Stimulated activated naive CD8-positive, alpha-beta T cell treated with anti-CD3 and anti-CD28 coated beads, Interleukin-15, amount 100 ng/mL, for 72 hours (primary cell): Measurements from ENCODE around the gene GAB4.
"Not testable (repeated sequence)": the region's sequence is repeated elsewhere in the genome, so short reads cannot be mapped to it uniquely, and the experiment has no call there.

ENCODE experiments used
- ATAC-seq: fragments of 150-1000 bp; cut with Tn5 transposase; 2 replicates; pipeline ENCODE4 v1.10.0; 2021; ENCODE audit warnings: mild to moderate bottlenecking, moderate library complexity
- DNase-seq, 2 donors: peaks; one replicate each; pipeline ENCODE4 v3.0.0; 2021 to 2022
- H3K27ac Mint-ChIP-seq, 2 donors: one replicate each; pipeline ENCODE4 v1.8.0; 2022; ENCODE audit warnings: mild to moderate bottlenecking in 2 of 2, mixed read lengths in 2 of 2, moderate library complexity in 2 of 2
- H3K27me3 Mint-ChIP-seq: one replicate; pipeline ENCODE4 v1.8.0; 2022; ENCODE audit warnings: mixed read lengths
- H3K4me1 Mint-ChIP-seq: one replicate; pipeline ENCODE4 v1.8.0; 2022; ENCODE audit warnings: mild to moderate bottlenecking, mixed read lengths
- H3K4me3 Mint-ChIP-seq, 2 donors: one replicate each; pipeline ENCODE4 v1.8.0; 2022; ENCODE audit warnings: mild to moderate bottlenecking in 2 of 2, mixed read lengths in 2 of 2, moderate library complexity in 1 of 2
- H3K9me3 Mint-ChIP-seq, 2 donors: one replicate each; pipeline ENCODE4 v1.8.0; 2022; ENCODE audit warnings: mixed read lengths in 2 of 2

GAB4 gene

DNA sequence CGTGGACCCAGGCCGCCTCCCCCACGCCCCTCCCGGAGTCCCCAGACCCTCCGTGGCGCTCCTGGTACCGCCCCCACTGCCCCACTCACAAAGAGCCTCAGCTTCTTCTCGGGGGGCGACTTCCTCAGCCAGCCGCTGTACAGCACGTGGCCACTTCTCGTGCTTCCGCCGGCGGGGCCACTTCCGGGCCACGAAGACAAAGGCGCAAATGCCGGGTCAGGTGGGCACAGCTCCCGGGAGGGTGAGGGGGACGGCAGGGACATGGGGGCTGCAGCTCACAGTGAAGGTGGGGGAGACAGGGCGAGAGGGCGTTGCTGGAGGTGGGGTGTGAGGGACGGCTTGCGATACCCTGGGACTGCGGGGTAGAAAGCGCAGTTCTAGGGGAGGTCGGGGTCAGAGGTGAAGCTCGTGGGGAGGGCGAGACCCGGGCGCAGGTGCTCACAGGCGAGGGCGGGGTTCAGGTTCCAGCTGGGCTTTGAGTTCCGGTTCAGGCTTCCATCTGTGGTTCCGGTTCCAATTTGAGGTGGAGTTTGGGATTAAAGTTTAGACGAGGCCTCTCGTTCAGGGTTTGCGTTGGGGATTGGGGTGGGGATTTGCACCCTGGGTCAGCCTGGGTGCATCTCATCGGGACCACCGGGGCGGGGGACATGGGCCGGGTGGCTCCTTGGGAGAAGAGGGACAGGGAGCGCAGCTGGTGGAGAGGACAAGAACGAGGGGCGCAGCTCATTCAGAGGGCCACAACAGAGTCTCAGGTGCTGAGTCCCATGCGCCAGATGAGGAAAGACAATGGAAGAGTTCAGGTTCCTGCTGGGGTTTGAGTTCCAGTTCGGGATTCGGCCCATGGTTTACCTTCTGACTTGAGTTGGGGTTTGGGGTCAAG, at the start of gene GAB4:
TSS of gene GAB4 (minus strand) at position 371 of the 880 bp plus-strand sequence. CDS start at position 263, 108 bp downstream.
- ATAC-seq (peak; percentile 42), DNase-seq (no peak)
- no peaks in the 10 kb centered on the region for H3K4me1 Mint-ChIP-seq
- H3K27me3 Mint-ChIP-seq: peaks cover 42% of the 10 kb centered on the region
- H3K27ac Mint-ChIP-seq: peak within 1 kb of the TSS in 1 of 2 donors; percentile 42
- peak within 1 kb of the TSS in 1 of 2 donors; percentile 32 for H3K4me3 Mint-ChIP-seq
- H3K9me3 Mint-ChIP-seq: peaks cover 25 to 28% of the 10 kb centered on the region in 2 donors

GRCh38 chr22:17056807-17057206, 48.8 kb upstream of the GAB4 start:
- Mint-ChIP-seq H3K4me3 (no peak overlapping the region), H3K27ac (peak overlapping the region; percentile 79 to 81), H3K4me1 (no peaks in the 10 kb centered on the region), H3K9me3 (no peaks in the 10 kb centered on the region), H3K27me3 (peaks cover 4% of the 10 kb centered on the region)
- ATAC-seq: no peak
- DNase-seq: no peak

DNA sequence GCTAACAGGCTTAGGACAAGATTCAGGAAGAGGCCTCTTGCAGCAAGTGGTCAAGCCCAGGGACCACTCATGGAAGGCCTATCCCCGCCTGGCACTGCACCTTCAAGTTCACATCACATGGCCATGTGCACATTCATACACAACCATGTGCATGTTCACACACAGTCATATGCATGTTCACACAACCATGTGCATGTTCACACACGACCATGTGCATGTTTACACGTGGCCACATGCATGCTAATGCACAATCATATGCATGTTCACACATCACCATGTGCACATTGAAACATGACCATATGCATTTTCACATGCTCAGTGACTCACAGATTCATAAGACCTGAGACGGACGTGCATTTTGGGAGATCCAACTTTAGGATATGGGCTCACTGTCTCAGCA, 48.0 kb upstream of the GAB4 start:
- Mint-ChIP-seq H3K4me1 (no peaks in the 10 kb centered on the region), H3K4me3 (no peak overlapping the region), H3K27me3 (no peaks in the 10 kb centered on the region), H3K9me3 (no peaks in the 10 kb centered on the region), H3K27ac (no peak overlapping the region)
- no peak for ATAC-seq
- no peak for DNase-seq

DNA sequence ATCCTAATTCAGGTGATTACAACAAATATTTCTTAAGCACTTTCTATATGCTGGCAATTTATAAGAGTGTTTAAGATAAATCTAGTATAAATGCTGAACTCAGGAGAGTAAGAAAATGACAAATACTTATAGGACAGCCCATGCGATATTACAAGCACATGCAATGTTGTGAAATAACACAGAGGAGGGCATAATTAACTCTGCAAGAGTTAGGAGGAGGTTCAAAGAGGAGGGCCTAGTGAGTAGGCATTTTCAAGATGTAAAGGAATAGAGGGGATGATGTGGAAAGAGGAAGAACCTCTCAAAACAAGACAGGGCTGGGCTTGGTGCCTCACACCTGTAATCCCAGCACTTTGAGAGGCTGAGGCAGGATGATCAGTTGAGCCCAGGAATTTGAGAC, 39.6 kb upstream of the GAB4 start:
- Mint-ChIP-seq H3K27me3 (no peaks in the 10 kb centered on the region), H3K4me1 (peaks cover 9% of the 10 kb centered on the region), H3K27ac (no peak overlapping the region), H3K4me3 (no peak overlapping the region), H3K9me3 (no peaks in the 10 kb centered on the region)
- ATAC-seq (no peak), DNase-seq (no peak)

DNA sequence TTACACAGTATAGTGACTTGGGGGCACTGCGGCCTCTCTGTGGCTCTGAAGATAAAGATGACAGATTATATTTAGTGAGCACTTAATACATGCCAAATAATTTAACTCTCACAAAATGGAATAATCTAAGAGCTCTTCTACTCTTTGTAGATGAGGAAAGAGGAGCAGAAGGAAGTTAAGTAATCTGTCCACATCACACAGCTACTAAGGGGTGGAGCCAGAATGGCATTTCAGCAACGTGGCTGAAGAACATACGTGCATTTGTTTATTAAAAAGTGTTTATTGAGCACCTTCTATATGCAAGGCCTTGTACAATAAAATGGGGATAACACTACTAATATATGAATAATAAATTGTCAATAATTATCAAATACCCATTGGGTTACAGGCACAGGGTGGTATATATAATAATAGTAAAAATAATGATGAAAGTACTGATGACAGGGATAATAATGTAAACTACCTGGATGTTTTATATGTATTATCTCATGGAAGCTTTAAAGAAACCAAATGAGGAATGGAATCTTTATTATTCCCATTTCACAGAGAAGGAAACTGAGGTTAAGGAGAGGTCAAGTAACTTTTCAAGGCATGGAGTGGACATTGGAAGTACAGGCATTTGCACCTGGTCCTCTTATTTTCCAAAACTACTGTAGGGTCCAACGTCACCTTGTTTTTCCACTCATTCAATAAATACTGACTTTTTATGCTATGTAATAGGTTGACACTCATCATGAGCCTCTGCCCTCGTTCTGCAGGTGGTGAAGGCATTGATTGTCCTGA, 38.7 kb upstream of the GAB4 start:
- Mint-ChIP-seq H3K4me1 (peaks cover 9% of the 10 kb centered on the region), H3K4me3 (no peak overlapping the region), H3K9me3 (no peaks in the 10 kb centered on the region), H3K27me3 (no peaks in the 10 kb centered on the region), H3K27ac (no peak overlapping the region)
- no peak for DNase-seq
- no peak for ATAC-seq

GRCh38 chr22:17043521-17043920, 35.5 kb upstream of the GAB4 start:
- no peaks in the 10 kb centered on the region for H3K27me3 Mint-ChIP-seq
- peaks cover 6% of the 10 kb centered on the region for H3K4me1 Mint-ChIP-seq
- ATAC-seq (no peak), DNase-seq (no peak)
- H3K4me3 Mint-ChIP-seq: no peak overlapping the region
- no peaks in the 10 kb centered on the region for H3K9me3 Mint-ChIP-seq
- H3K27ac Mint-ChIP-seq: no peak overlapping the region

DNA sequence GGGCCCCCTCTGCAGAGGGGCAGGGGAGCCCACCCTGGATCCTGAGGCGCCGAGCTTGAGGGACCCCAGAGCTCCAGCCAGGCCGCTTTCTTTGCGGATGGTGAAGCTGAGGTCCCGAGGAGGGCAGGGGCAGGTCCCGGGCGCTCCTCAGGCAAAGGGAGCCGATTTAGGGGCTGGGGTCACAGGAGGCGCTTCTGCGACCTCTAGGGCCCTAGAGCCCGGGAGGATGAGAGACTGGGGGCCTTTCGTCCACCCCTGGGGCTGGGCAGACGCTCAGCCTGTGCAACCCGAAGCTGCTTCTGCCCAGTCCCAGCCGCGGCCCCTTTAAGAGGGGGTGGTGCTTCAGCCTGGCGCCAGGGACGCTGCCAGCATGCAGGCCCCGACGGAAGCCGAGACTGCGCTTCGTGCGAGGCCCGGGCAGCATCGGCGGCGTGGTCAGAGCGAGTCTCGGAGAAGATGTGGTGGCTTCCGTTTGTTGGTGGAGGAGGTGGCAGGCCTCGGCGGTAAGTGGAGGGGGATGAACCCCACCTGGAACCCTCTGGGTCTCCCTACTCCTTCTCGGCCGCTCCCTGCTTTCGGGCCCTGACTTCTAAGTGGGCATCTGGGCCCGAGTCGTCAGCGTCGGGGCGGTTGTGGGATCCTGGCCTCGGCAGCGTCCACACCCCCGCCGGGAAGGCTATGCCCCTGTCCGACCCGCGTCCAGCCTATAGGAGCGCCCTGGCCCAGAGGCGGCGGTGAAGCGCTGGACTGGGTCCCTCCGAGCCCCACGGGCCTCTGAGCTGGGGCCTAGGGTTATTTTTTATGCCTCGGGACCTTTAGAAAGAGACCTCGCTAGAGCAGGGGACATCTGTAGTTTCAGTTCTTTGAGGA, 29.1 kb upstream of the GAB4 start:
- H3K27ac Mint-ChIP-seq: peak overlapping the region in 1 of 2 donors; percentile 52
- peak overlapping the region; percentile 48 to 67 for H3K4me3 Mint-ChIP-seq
- ATAC-seq: peak; percentile 91
- peak; percentile 31 to 32 for DNase-seq
- not testable (repeated sequence) for H3K9me3 Mint-ChIP-seq
- peaks cover 14% of the 10 kb centered on the region for H3K4me1 Mint-ChIP-seq
- H3K27me3 Mint-ChIP-seq: peaks cover 30% of the 10 kb centered on the region

GRCh38 chr22:17035976-17036841, 28.2 kb upstream of the GAB4 start:
- DNase-seq: peak; percentile 5 to 18
- ATAC-seq: peak; percentile 75
- peaks cover 14% of the 10 kb centered on the region for H3K4me1 Mint-ChIP-seq
- H3K4me3 Mint-ChIP-seq: peak overlapping the region; percentile 71 to 81
- not testable (repeated sequence) for H3K9me3 Mint-ChIP-seq
- peaks cover 30% of the 10 kb centered on the region for H3K27me3 Mint-ChIP-seq
- peak overlapping the region; percentile 51 to 90 for H3K27ac Mint-ChIP-seq

DNA sequence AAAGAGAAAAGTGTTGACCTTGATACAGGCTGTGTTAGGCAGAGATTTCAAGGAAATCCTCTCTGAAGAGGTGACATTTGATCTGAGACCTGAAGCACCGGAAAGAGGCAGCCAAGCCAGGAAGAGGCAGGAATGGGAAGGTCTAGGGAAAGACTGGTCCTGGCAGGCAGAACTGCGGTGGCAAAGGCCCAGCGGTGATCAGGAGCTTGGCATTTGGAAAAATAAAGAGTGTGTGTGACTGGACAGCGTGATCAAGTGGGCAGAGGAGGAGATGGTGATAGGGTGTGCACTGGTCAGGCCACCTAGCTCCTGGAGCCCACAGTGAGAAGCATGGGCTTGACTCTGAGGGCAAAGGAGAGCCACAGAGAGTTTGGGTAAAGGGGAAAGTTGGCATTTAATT, 27.2 kb upstream of the GAB4 start:
- H3K9me3 Mint-ChIP-seq: no peaks in the 10 kb centered on the region
- no peak for DNase-seq
- ATAC-seq: no peak
- peak overlapping the region in 1 of 2 donors; percentile 49 for H3K4me3 Mint-ChIP-seq
- H3K27me3 Mint-ChIP-seq: peaks cover 30% of the 10 kb centered on the region
- H3K4me1 Mint-ChIP-seq: peaks cover 14% of the 10 kb centered on the region
- H3K27ac Mint-ChIP-seq: peak overlapping the region in 1 of 2 donors; percentile 42

DNA sequence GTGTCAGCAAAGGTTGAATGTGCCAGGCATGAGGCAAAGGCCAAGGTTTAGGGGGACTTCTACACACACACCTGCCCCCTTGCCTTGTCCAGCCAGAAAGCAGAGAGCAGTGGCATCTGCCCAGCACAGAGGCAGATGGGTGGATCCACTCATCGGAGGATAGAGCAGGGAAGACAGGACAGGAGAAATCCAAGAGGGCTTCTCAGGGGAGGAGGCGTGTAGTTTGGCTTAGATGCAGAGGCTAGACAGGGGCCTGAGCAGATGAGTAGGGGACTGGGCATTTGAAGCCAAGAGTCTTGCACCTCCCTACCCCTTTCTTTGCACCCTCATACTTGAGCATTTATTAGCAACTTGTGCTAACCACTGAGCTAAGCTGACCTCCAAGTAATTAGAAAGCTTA, 26.5 kb upstream of the GAB4 start:
- DNase-seq, H3K4me3 Mint-ChIP-seq, ATAC-seq, H3K27ac Mint-ChIP-seq, H3K9me3 Mint-ChIP-seq: not testable (repeated sequence)
- Mint-ChIP-seq H3K4me1 (peaks cover 14% of the 10 kb centered on the region), H3K27me3 (peaks cover 30% of the 10 kb centered on the region)

DNA sequence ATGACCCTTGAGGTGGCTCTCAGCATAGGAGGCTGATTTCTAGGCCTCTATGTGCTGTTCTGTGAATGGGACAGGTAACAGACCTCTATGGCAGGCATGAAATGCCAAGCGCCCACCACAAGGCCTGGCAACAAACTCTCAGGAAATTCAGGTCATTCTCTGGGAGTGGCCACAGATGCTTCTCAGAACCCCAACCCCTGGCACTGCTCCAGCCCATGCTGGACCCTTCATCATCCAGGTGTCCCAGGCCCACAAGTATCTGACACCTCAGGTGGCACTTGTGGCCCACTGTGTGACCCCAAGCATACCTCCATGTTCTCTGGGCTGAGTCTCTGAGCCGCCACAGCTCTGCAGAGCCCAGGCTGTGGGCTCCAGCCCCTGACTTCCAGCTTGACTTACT, 24.3 kb upstream of the GAB4 start:
- H3K9me3 Mint-ChIP-seq, DNase-seq, H3K27ac Mint-ChIP-seq, H3K4me3 Mint-ChIP-seq, ATAC-seq: not testable (repeated sequence)
- H3K27me3 Mint-ChIP-seq: peaks cover 43% of the 10 kb centered on the region
- H3K4me1 Mint-ChIP-seq: peaks cover 14% of the 10 kb centered on the region

DNA sequence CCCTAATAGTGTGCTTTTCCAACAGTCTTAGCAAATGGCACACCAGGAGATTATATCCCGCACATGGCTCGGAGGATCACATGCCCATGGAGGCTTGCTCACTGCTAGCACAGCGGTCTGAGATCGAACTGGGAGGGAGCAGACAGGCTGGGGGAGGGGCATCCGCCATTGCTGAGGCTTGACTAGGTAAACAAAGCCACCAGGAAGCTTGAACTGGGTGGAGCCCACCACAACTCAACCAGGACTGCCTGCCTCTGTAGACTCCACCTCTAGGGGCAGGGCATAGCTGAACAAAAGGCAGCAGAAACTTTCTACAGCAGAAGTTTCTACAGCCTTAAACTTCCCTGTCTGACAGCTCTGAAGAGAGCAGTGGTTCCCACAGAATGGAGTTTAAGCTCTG, 16.4 kb upstream of the GAB4 start:
- not testable (repeated sequence) for H3K4me1 Mint-ChIP-seq, DNase-seq, H3K9me3 Mint-ChIP-seq, H3K4me3 Mint-ChIP-seq, ATAC-seq, H3K27ac Mint-ChIP-seq
- H3K27me3 Mint-ChIP-seq: peaks cover 52% of the 10 kb centered on the region

DNA sequence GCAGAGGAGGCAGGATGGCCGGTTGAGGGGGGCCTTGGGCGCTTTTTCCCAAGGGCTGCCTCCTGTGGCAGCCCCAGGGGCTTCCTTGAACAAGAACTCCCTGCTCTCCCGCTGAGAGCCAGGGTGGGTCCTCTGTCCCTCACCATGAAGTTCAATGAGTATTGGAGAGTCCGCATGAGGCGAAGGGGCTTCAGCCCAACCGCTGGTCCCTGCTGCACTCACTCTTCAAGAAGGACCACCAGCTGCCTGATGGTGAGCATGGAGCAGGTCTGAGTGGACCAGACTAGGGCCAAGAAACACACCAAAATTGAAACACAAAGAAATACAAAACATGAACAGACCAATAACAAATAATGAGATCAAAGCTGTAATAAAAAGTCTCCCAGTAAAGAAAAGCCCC, 7.5 kb upstream of the GAB4 start:
- H3K27me3 Mint-ChIP-seq: peaks cover 46% of the 10 kb centered on the region
- H3K9me3 Mint-ChIP-seq, DNase-seq, H3K27ac Mint-ChIP-seq, H3K4me3 Mint-ChIP-seq, ATAC-seq, H3K4me1 Mint-ChIP-seq: not testable (repeated sequence)

DNA sequence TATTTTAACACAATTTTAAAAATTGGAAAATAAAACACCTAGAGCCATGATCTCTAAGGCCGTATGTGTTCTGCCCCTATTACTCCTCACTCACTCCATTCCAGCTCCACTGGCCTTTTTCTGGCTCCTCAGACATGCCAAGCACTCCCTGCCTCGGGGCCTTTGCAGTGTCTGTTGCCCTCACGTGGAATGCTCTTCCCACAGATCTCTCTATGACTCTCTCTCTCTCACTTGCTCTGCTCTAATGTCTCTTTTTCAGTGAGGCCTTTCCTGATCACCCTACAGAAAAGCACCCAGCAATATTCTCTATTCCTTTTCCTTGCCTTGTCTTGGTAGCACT, 6.0 kb upstream of the GAB4 start:
- not testable (repeated sequence) for ATAC-seq, H3K4me3 Mint-ChIP-seq, DNase-seq, H3K27ac Mint-ChIP-seq, H3K9me3 Mint-ChIP-seq, H3K4me1 Mint-ChIP-seq
- peaks cover 33% of the 10 kb centered on the region for H3K27me3 Mint-ChIP-seq
